ENCODE measurements around the gene IL1R2. TPM values are rescaled to one million over a fixed set of nuclear protein-coding genes. Genes with fewer than 3 reads are reported as not detected.
"Not testable (repeated sequence)": the region's sequence is repeated elsewhere in the genome, so short reads cannot be mapped to it uniquely, and the experiment has no call there.

The IL1R2 gene
- polyA plus RNA-seq, 6 donors from 2014 or later: 0.70 TPM; not detected in 5

- no peak for DNase-seq
- Mint-ChIP-seq H3K9me3 (no peaks in the 10 kb centered on the region), H3K27ac (no peak overlapping the region), H3K4me3 (no peak overlapping the region), H3K27me3 (peaks cover 12 to 21% (median 12%) of the 10 kb centered on the region in 3 donors), H3K4me1 (no peaks in the 10 kb centered on the region), H3K36me3 (no peaks in the 10 kb centered on the region)
- ATAC-seq (ENCODE audit: low read depth in 2 of 2): no peak
Observed at GRCh38 chr2:102060047-102060446, 68.3 kb downstream of the IL1R2 start.

GRCh38 chr2:102060792-102061191 is 69.0 kb downstream of the IL1R2 start:
- no peaks in the 10 kb centered on the region for H3K4me1 Mint-ChIP-seq
- H3K4me3 Mint-ChIP-seq: no peak overlapping the region
- DNase-seq: no peak
- peaks cover 12 to 28% (median 19%) of the 10 kb centered on the region in 3 donors for H3K27me3 Mint-ChIP-seq
- no peaks in the 10 kb centered on the region for H3K9me3 Mint-ChIP-seq
- H3K36me3 Mint-ChIP-seq: no peaks in the 10 kb centered on the region
- H3K27ac Mint-ChIP-seq: no peak overlapping the region
- ATAC-seq (ENCODE audit: low read depth in 2 of 2): no peak

- H3K4me3 Mint-ChIP-seq: no peak overlapping the region
- peaks cover 0 to 3% of the 10 kb centered on the region in 2 donors for H3K36me3 Mint-ChIP-seq
- H3K4me1 Mint-ChIP-seq: no peaks in the 10 kb centered on the region
- ATAC-seq (ENCODE audit: low read depth in 2 of 2): no peak
- DNase-seq: no peak
- H3K27me3 Mint-ChIP-seq: peaks cover 16 to 33% (median 24%) of the 10 kb centered on the region in 3 donors
- H3K27ac Mint-ChIP-seq: no peak overlapping the region
- peaks cover 0 to 3% (median 0%) of the 10 kb centered on the region in 7 donors for H3K9me3 Mint-ChIP-seq
Observed at GRCh38 chr2:102061286-102061699, 69.5 kb downstream of the IL1R2 start.

GRCh38 chr2:102061962-102062795 is 70.4 kb downstream of the IL1R2 start:
- peaks cover 21 to 30% (median 26%) of the 10 kb centered on the region in 3 donors for H3K27me3 Mint-ChIP-seq
- ATAC-seq (ENCODE audit: low read depth in 2 of 2): no peak
- H3K9me3 Mint-ChIP-seq: peaks cover 0 to 3% (median 0%) of the 10 kb centered on the region in 7 donors
- H3K27ac Mint-ChIP-seq: no peak overlapping the region
- H3K36me3 Mint-ChIP-seq: peaks cover 0 to 6% of the 10 kb centered on the region in 2 donors
- H3K4me1 Mint-ChIP-seq: no peaks in the 10 kb centered on the region
- H3K4me3 Mint-ChIP-seq: no peak overlapping the region
- DNase-seq: no peak

GRCh38 chr2:102062802-102063201 is 71.0 kb downstream of the IL1R2 start:
- Mint-ChIP-seq H3K36me3 (peaks cover 0 to 6% of the 10 kb centered on the region in 2 donors), H3K9me3 (peaks cover 0 to 3% (median 0%) of the 10 kb centered on the region in 7 donors), H3K4me1 (no peaks in the 10 kb centered on the region), H3K27ac (no peak overlapping the region), H3K4me3 (no peak overlapping the region), H3K27me3 (peaks cover 26 to 33% (median 30%) of the 10 kb centered on the region in 3 donors)
- DNase-seq: no peak
- ATAC-seq (ENCODE audit: low read depth in 2 of 2): no peak

- H3K4me3 Mint-ChIP-seq: no peak overlapping the region
Observed at GRCh38 chr2:102063487-102063911, 71.7 kb downstream of the IL1R2 start.

GRCh38 chr2:102063941-102064678 is 72.3 kb downstream of the IL1R2 start:
- Mint-ChIP-seq H3K4me3 (no peak overlapping the region), H3K36me3 (peaks cover 6 to 7% of the 10 kb centered on the region in 2 donors), H3K27me3 (peaks cover 29 to 38% (median 36%) of the 10 kb centered on the region in 3 donors), H3K27ac (peak overlapping the region in 2 of 6 donors; percentile 60 to 80), H3K4me1 (no peaks in the 10 kb centered on the region), H3K9me3 (peaks cover 0 to 5% (median 2%) of the 10 kb centered on the region in 7 donors)
- ATAC-seq (ENCODE audit: low read depth in 2 of 2): no peak
- DNase-seq: no peak

More at GRCh38 chr2:102063487-102063911, 71.7 kb downstream of the IL1R2 start:
- DNase-seq (no peak), ATAC-seq (ENCODE audit: low read depth in 2 of 2) (no peak)
- peaks cover 1 to 6% of the 10 kb centered on the region in 2 donors for H3K36me3 Mint-ChIP-seq
- H3K4me1 Mint-ChIP-seq: no peaks in the 10 kb centered on the region
- peaks cover 0 to 5% (median 0%) of the 10 kb centered on the region in 7 donors for H3K9me3 Mint-ChIP-seq
- peak overlapping the region in 1 of 6 donors; percentile 80 for H3K27ac Mint-ChIP-seq
- H3K27me3 Mint-ChIP-seq: peaks cover 26 to 33% (median 32%) of the 10 kb centered on the region in 3 donors

GRCh38 chr2:102064679-102065674 is 73.2 kb downstream of the IL1R2 start:
- Mint-ChIP-seq H3K27ac (peak overlapping the region in 1 of 6 donors; percentile 68), H3K4me3 (no peak overlapping the region), H3K9me3 (peaks cover 0 to 5% (median 2%) of the 10 kb centered on the region in 7 donors), H3K27me3 (peaks cover 29 to 39% (median 39%) of the 10 kb centered on the region in 3 donors), H3K4me1 (no peaks in the 10 kb centered on the region), H3K36me3 (peaks cover 6 to 8% of the 10 kb centered on the region in 2 donors)
- ATAC-seq (ENCODE audit: low read depth in 2 of 2): no peak
- DNase-seq: no peak

- ATAC-seq (ENCODE audit: low read depth in 2 of 2): no peak
- peaks cover 6 to 8% of the 10 kb centered on the region in 2 donors for H3K36me3 Mint-ChIP-seq
Observed at GRCh38 chr2:102065675-102066252, 74.0 kb downstream of the IL1R2 start.

GRCh38 chr2:102066554-102066953 is 74.8 kb downstream of the IL1R2 start:
- Mint-ChIP-seq H3K36me3 (peaks cover 6 to 8% of the 10 kb centered on the region in 2 donors), H3K27me3 (peaks cover 29 to 39% (median 39%) of the 10 kb centered on the region in 3 donors), H3K27ac (no peak overlapping the region), H3K9me3 (peaks cover 0 to 5% (median 2%) of the 10 kb centered on the region in 7 donors), H3K4me1 (no peaks in the 10 kb centered on the region), H3K4me3 (no peak overlapping the region)
- ATAC-seq (ENCODE audit: low read depth in 2 of 2) (no peak), DNase-seq (no peak)

More at GRCh38 chr2:102065675-102066252, 74.0 kb downstream of the IL1R2 start:
- H3K4me1 Mint-ChIP-seq: no peaks in the 10 kb centered on the region
- no peak overlapping the region for H3K4me3 Mint-ChIP-seq
- DNase-seq: no peak
- H3K27ac Mint-ChIP-seq: peak overlapping the region in 1 of 6 donors; percentile 28
- H3K27me3 Mint-ChIP-seq: peaks cover 29 to 39% (median 39%) of the 10 kb centered on the region in 3 donors
- H3K9me3 Mint-ChIP-seq: peaks cover 0 to 5% (median 2%) of the 10 kb centered on the region in 7 donors

GRCh38 chr2:102068126-102068525 is 76.4 kb downstream of the IL1R2 start:
- not testable (repeated sequence) for H3K27ac Mint-ChIP-seq; H3K4me1 Mint-ChIP-seq; H3K4me3 Mint-ChIP-seq; H3K9me3 Mint-ChIP-seq; ATAC-seq (ENCODE audit: low read depth in 2 of 2); H3K36me3 Mint-ChIP-seq; DNase-seq
- H3K27me3 Mint-ChIP-seq: peaks cover 29 to 39% (median 37%) of the 10 kb centered on the region in 3 donors

- H3K27ac Mint-ChIP-seq: no peak overlapping the region
- H3K9me3 Mint-ChIP-seq: peaks cover 0 to 5% (median 2%) of the 10 kb centered on the region in 7 donors
- no peak for ATAC-seq (ENCODE audit: low read depth in 2 of 2)
- no peak for DNase-seq
- peaks cover 4 to 6% (median 5%) of the 10 kb centered on the region in 3 donors for H3K4me1 Mint-ChIP-seq
- H3K4me3 Mint-ChIP-seq: no peak overlapping the region
- peaks cover 31 to 39% (median 32%) of the 10 kb centered on the region in 3 donors for H3K27me3 Mint-ChIP-seq
- H3K36me3 Mint-ChIP-seq: peaks cover 6 to 8% of the 10 kb centered on the region in 2 donors
Observed at GRCh38 chr2:102069311-102069974, 77.7 kb downstream of the IL1R2 start.
